Esophagus muscularis mucosa (tissue), 4 donors: ENCODE measurements around the gene ERH. TPM values are rescaled to one million over a fixed set of nuclear protein-coding genes. Genes with fewer than 3 reads are reported as not detected.

Source experiments
- DNase-seq: peaks from one replicate; pipeline ENCODE4 v3.0.0-alpha.2; 2017; ENCODE audit errors: extremely low spot score
- H3K27ac ChIP-seq, 4 donors: fragments of 200-600 bp; sonication (generic); replicated peaks in 1 of 4; 1 replicate in 3 of 4; 2 replicates in 1 of 4; pipeline ENCODE4 v1.5.1; 2016 to 2019; ENCODE audit warnings: mild to moderate bottlenecking in 1 of 4
- H3K27me3 ChIP-seq, 4 donors: fragments of 200-600 bp; sonication (generic); one replicate each; pipeline versions ENCODE4 v1.5.1 to v1.6.0; 2016 to 2019
- H3K36me3 ChIP-seq, 4 donors: fragments of 200-600 bp; sonication (generic); one replicate each; pipeline ENCODE4 v1.5.1; 2016 to 2019
- H3K4me1 ChIP-seq, 4 donors: fragments of 200-600 bp; sonication (generic); one replicate each; pipeline ENCODE4 v1.5.1; 2016 to 2019
- H3K4me3 ChIP-seq, 4 donors: fragments of 200-600 bp; sonication (generic); 1 replicate in 2 of 4; 2 replicates in 2 of 4; pipeline ENCODE4 v1.5.1; 2016 to 2019; ENCODE audit warnings: mild to moderate bottlenecking in 4 of 4, moderate library complexity in 1 of 4
- H3K9me3 ChIP-seq, 4 donors: fragments of 200-600 bp; sonication (generic); 1 replicate in 3 of 4; 2 replicates in 1 of 4; pipeline ENCODE4 v1.5.1; 2016 to 2019
- EP300 ChIP-seq: sonication (generic); formaldehyde crosslinking; IDR thresholded peaks from one replicate; pipeline ENCODE4 v1.6.1; 2017; ENCODE audit warnings: antibody characterized with exemption
- POLR2A ChIP-seq: fragments of 450-650 bp; IDR thresholded peaks from one replicate; pipeline ENCODE4 v1.6.1; 2017; ENCODE audit warnings: antibody characterized with exemption, moderate library complexity, mild to moderate bottlenecking, low read depth
- POLR2AphosphoS5 ChIP-seq, 2 donors: sonication (generic); formaldehyde crosslinking; IDR thresholded peaks; one replicate each; pipeline ENCODE4 v1.6.1; 2017; ENCODE audit warnings: antibody characterized with exemption in 2 of 2
- WGBS: methylation state at CpG from one replicate; pipeline ENCODE4 v1.1.5; 2018; 5-methylcytosine and 5-hydroxymethylcytosine counted together
- intact Hi-C: fragments of 100-400 bp; cut with DNase I; formaldehyde crosslinking; loops from one replicate; pipeline ENCODE4 v1.15.1; 2023
- total RNA-seq, 4 donors: library from RNA; depleted of rRNA; stranded (reverse); fragments of >200 nt; gene quantifications; one replicate each; pipeline versions ENCODE4 v1.1.0 to v1.2.1, GENCODE V29; 2016
- TF ChIP-seq, protein P1 (sequence below), 3 experiments: fragments of 200-600 bp in 2 of 3; fragments of 450-650 bp in 1 of 3; sonication (generic) in 2 of 3; IDR thresholded peaks; one replicate each; pipeline ENCODE4 v1.5.1; 2017 to 2019; ENCODE audit warnings: antibody characterized with exemption in 3 of 3, mild to moderate bottlenecking in 2 of 3, moderate library complexity in 1 of 3

The ERH gene
- total RNA-seq, 4 donors from 2014 or later, result 43.1 to 92.6 (median 64.2) TPM

- H3K27me3 ChIP-seq, result no peaks in the 10 kb centered on the region
- WGBS, result 76% methylated on average over 5 of the region's 6 CpGs
- H3K9me3 ChIP-seq, result no peaks in the 10 kb centered on the region
- H3K36me3 ChIP-seq, result peaks cover 0 to 9% (median 0%) of the 10 kb centered on the region in 4 donors
- intact Hi-C loops, result no loop called here
- H3K4me3 ChIP-seq, result no peak overlapping the region
- TF ChIP-seq POLR2A (no peak), POLR2AphosphoS5 (IDR thresholded peaks at IDR 0.05) (peak; percentile 45)
- TF ChIP-seq, protein P1, sequence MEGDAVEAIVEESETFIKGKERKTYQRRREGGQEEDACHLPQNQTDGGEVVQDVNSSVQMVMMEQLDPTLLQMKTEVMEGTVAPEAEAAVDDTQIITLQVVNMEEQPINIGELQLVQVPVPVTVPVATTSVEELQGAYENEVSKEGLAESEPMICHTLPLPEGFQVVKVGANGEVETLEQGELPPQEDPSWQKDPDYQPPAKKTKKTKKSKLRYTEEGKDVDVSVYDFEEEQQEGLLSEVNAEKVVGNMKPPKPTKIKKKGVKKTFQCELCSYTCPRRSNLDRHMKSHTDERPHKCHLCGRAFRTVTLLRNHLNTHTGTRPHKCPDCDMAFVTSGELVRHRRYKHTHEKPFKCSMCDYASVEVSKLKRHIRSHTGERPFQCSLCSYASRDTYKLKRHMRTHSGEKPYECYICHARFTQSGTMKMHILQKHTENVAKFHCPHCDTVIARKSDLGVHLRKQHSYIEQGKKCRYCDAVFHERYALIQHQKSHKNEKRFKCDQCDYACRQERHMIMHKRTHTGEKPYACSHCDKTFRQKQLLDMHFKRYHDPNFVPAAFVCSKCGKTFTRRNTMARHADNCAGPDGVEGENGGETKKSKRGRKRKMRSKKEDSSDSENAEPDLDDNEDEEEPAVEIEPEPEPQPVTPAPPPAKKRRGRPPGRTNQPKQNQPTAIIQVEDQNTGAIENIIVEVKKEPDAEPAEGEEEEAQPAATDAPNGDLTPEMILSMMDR (IDR thresholded peaks at IDR 0.05), result no peak
- DNase-seq, result no peak
- H3K4me1 ChIP-seq, result peaks cover 6 to 19% (median 15%) of the 10 kb centered on the region in 4 donors
- peak overlapping the region; percentile 52 to 59 (median 56) for H3K27ac ChIP-seq
These were observed 42.4 kb downstream of the ERH start for GRCh38 chr14:69355607-69356281.

DNA sequence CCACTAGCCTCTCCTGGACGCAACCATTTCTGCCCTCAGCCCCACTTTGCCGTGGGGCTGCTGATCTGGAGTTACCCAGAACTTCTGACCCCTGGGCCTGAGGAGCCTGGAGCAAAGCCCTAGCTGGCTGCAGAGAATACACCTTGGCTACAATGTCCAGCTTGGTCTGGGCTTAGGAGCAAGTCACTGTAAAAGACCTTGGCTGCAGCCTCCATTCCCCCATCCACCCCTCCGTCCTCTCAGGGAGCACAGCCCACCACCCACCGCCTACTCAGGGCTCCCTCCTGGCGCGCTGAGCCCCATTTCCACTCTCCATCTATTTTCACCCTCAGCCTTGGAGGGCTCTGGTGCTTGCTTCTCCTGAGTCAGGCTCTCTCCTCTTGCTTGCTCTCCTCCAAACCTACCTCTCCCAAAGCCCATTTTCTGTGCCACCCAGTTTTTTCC is 42.9 kb downstream of the ERH start:
- intact Hi-C loops, result no loop called here

GRCh38 chr14:69354383-69355153 is 43.5 kb downstream of the ERH start:
- no peak for DNase-seq
- H3K4me1 ChIP-seq, result peaks cover 6 to 19% (median 15%) of the 10 kb centered on the region in 4 donors
- TF ChIP-seq POLR2A, result no peak
- no peak for TF ChIP-seq EP300
- no peak for TF ChIP-seq POLR2AphosphoS5 (IDR thresholded peaks at IDR 0.05)
- TF ChIP-seq, protein P1 (IDR thresholded peaks at IDR 0.05), result no peak
- 77% methylated on average over 11 of the region's 11 CpGs for WGBS
- intact Hi-C loops, result no loop called here
- peaks cover 0 to 15% (median 0%) of the 10 kb centered on the region in 4 donors for H3K36me3 ChIP-seq
- no peaks in the 10 kb centered on the region for H3K27me3 ChIP-seq
- H3K9me3 ChIP-seq, result no peaks in the 10 kb centered on the region
- no peak overlapping the region for H3K4me3 ChIP-seq
- peak overlapping the region in 3 of 4 donors; percentile 1 to 59 (median 26) for H3K27ac ChIP-seq

More for the DNA sequence above, 42.9 kb downstream of the ERH start:
- no peak for DNase-seq
- Histone ChIP-seq H3K27ac (peak overlapping the region; percentile 52 to 59 (median 56)), H3K4me1 (peaks cover 6 to 19% (median 15%) of the 10 kb centered on the region in 4 donors), H3K36me3 (peaks cover 0 to 12% (median 0%) of the 10 kb centered on the region in 4 donors), H3K9me3 (no peaks in the 10 kb centered on the region), H3K4me3 (no peak overlapping the region), H3K27me3 (no peaks in the 10 kb centered on the region)
- WGBS, result 100% methylated on average over 3 of the region's 6 CpGs
- TF ChIP-seq EP300 (no peak), POLR2AphosphoS5 (IDR thresholded peaks at IDR 0.05) (no peak), POLR2A (no peak)
- TF ChIP-seq, protein P1 (IDR thresholded peaks at IDR 0.05), result no peak

GRCh38 chr14:69353168-69353567 is 44.9 kb downstream of the ERH start:
- Histone ChIP-seq H3K4me1 (peaks cover 6 to 19% (median 15%) of the 10 kb centered on the region in 4 donors), H3K9me3 (no peaks in the 10 kb centered on the region), H3K27me3 (no peaks in the 10 kb centered on the region), H3K4me3 (no peak overlapping the region), H3K27ac (no peak overlapping the region), H3K36me3 (peaks cover 0 to 28% (median 1%) of the 10 kb centered on the region in 4 donors)
- 95% methylated on average over 3 of the region's 3 CpGs for WGBS
- no peak for TF ChIP-seq POLR2A
- TF ChIP-seq EP300, result no peak
- TF ChIP-seq, protein P1 (IDR thresholded peaks at IDR 0.05), result no peak
- TF ChIP-seq POLR2AphosphoS5 (IDR thresholded peaks at IDR 0.05), result no peak
- intact Hi-C loops, result no loop called here
- no peak for DNase-seq
